GM18502 (cell line): ENCODE data around the gene CDH23.

Source experiments
- ATAC-seq: cut with Tn5 transposase; IDR thresholded peaks from one replicate; pipeline ENCODE4 v1.9.1; 2021; ENCODE audit warnings: mild to moderate bottlenecking; ENCODE audit not compliant: unreplicated experiment, poor library complexity

The CDH23 gene

GRCh38 chr10:71688256-71688655, 291.5 kb downstream of the CDH23 start:
- no peak for ATAC-seq

- ATAC-seq, result no peak
Measured at GRCh38 chr10:71690094-71690720, 293.5 kb downstream of the CDH23 start.

GRCh38 chr10:71691405-71691804, 294.7 kb downstream of the CDH23 start:
- ATAC-seq, result no peak

- ATAC-seq, result no peak
Measured at GRCh38 chr10:71692598-71693306, 296.0 kb downstream of the CDH23 start.

- no peak for ATAC-seq
Measured at GRCh38 chr10:71693377-71693776, 296.7 kb downstream of the CDH23 start.

- ATAC-seq, result peak; percentile 14
Measured at GRCh38 chr10:71694039-71694501, 297.4 kb downstream of the CDH23 start.

GRCh38 chr10:71694567-71694968, 297.8 kb downstream of the CDH23 start:
- ATAC-seq, result peak; percentile 89

- no peak for ATAC-seq
Measured at GRCh38 chr10:71695502-71696476, 299.1 kb downstream of the CDH23 start.

GRCh38 chr10:71696628-71697326, 300.1 kb downstream of the CDH23 start:
- no peak for ATAC-seq

GRCh38 chr10:71697938-71698709, 301.4 kb downstream of the CDH23 start:
- no peak for ATAC-seq

GRCh38 chr10:71698737-71699136, 302.0 kb downstream of the CDH23 start:
- no peak for ATAC-seq

- no peak for ATAC-seq
Measured at GRCh38 chr10:71700731-71701368, 304.1 kb downstream of the CDH23 start.

- ATAC-seq, result no peak
Measured at GRCh38 chr10:71701496-71702132, 304.9 kb downstream of the CDH23 start.

GRCh38 chr10:71703577-71703976, 306.9 kb downstream of the CDH23 start:
- no peak for ATAC-seq

- ATAC-seq, result no peak
Measured at GRCh38 chr10:71704816-71705215, 308.1 kb downstream of the CDH23 start.

GRCh38 chr10:71705582-71705981, 308.9 kb downstream of the CDH23 start:
- no peak for ATAC-seq

GRCh38 chr10:71706216-71707121, 309.7 kb downstream of the CDH23 start:
- no peak for ATAC-seq
